B cell (primary cell): Measurements from ENCODE around the gene MRPL18. TPM values are rescaled to one million over a fixed set of nuclear protein-coding genes. Genes with fewer than 3 reads are reported as not detected.

Experiments
- ATAC-seq: fragments of 200-7000 bp; cut with Tn5 transposase; one replicate; pipeline ENCODE4 v1.10.0; 2021; ENCODE audit warnings: low read depth, mild to moderate bottlenecking, moderate number of reproducible peaks, moderate library complexity
- CTCF ChIA-PET: fragments of 350-600 bp; sonication (Branson Sonifier 250); formaldehyde crosslinking; loops from one replicate; lab custom pipeline; 2021; ENCODE audit warnings: antibody characterized with exemption, inconsistent platforms; lab: Charles Lee
- POLR2A ChIA-PET: fragments of 350-600 bp; sonication (Branson Sonifier 250); formaldehyde crosslinking; loops from one replicate; lab custom pipeline; 2021; ENCODE audit warnings: antibody characterized with exemption; lab: Charles Lee
- DNase-seq: peaks from one replicate; pipeline ENCODE4 v3.0.0; 2013
- H2AFZ ChIP-seq: 2 replicates; pipeline ENCODE4 v1.6.1; 2012; ENCODE audit warnings: mild to moderate bottlenecking, low read depth, low read length; ENCODE audit not compliant: insufficient read depth, poor library complexity, severe bottlenecking
- H3K27ac ChIP-seq, 2 donors: 1 replicate in 1 of 2; 2 replicates in 1 of 2; pipeline ENCODE4 v1.5.1; 2012 to 2013; ENCODE audit warnings: low read length in 2 of 2, mild to moderate bottlenecking in 2 of 2, moderate library complexity in 1 of 2
- H3K27me3 ChIP-seq, 4 experiments: fragments of 200-600 bp in 1 of 4; sonication (generic) in 1 of 4; replicated peaks in 1 of 4; 1 replicate in 2 of 4; 2 replicates in 2 of 4; pipeline versions ENCODE4 v1.6.1 to v1.7.0; 2013 to 2016; ENCODE audit warnings: low read length in 3 of 4, mild to moderate bottlenecking in 2 of 4, mixed read lengths in 1 of 4, moderate library complexity in 1 of 4; ENCODE audit not compliant: insufficient read depth in 4 of 4, control insufficient read depth in 3 of 4; ENCODE audit errors: control extremely low read depth in 1 of 4
- H3K36me3 ChIP-seq, 2 experiments: replicated peaks in 1 of 2; 1 replicate in 1 of 2; 2 replicates in 1 of 2; pipeline versions ENCODE4 v1.6.1 to v1.7.1; 2013; ENCODE audit warnings: low read length in 1 of 2; ENCODE audit not compliant: insufficient read depth in 2 of 2, control insufficient read depth in 1 of 2; ENCODE audit errors: control extremely low read depth in 1 of 2, extremely low read depth in 1 of 2
- H3K4me1 ChIP-seq, 2 donors: fragments of 200-600 bp in 1 of 2; sonication (generic) in 1 of 2; 1 replicate in 1 of 2; 2 replicates in 1 of 2; pipeline versions ENCODE4 v1.5.1 to v1.6.1; 2013 to 2017; ENCODE audit warnings: low read length in 2 of 2; ENCODE audit not compliant: control insufficient read depth in 2 of 2, insufficient read depth in 2 of 2
- H3K4me2 ChIP-seq: replicated peaks from 2 replicates; pipeline ENCODE3; 2012; ENCODE audit warnings: mild to moderate bottlenecking, low read depth, low read length; ENCODE audit not compliant: poor library complexity, severe bottlenecking
- H3K4me3 ChIP-seq, 5 experiments: fragments of 200-600 bp in 1 of 5; sonication (generic) in 1 of 5; 1 replicate in 3 of 5; 2 replicates in 2 of 5; pipeline versions ENCODE4 v1.5.1 to v1.7.0; 2011 to 2016; ENCODE audit warnings: low read length in 4 of 5, mild to moderate bottlenecking in 4 of 5, low read depth in 2 of 5, control low read depth in 1 of 5, moderate library complexity in 1 of 5; ENCODE audit not compliant: insufficient read depth in 1 of 5; ENCODE audit errors: control extremely low read depth in 1 of 5, extremely low read depth in 1 of 5
- H3K79me2 ChIP-seq: fragments of 200-600 bp; sonication (generic); one replicate; pipeline ENCODE4 v1.6.0; 2016; ENCODE audit warnings: low read length; ENCODE audit not compliant: control insufficient read depth, insufficient read depth
- H3K9ac ChIP-seq: fragments of 200-600 bp; sonication (generic); 2 replicates; pipeline ENCODE4 v1.6.1; 2017; ENCODE audit warnings: mild to moderate bottlenecking, low read length, moderate library complexity
- H3K9me3 ChIP-seq, 3 donors: one replicate each; pipeline versions ENCODE4 v1.6.1 to v1.7.1; 2013; ENCODE audit warnings: low read length in 2 of 3; ENCODE audit not compliant: control insufficient read depth in 2 of 3, insufficient read depth in 1 of 3; ENCODE audit errors: control extremely low read depth in 1 of 3
- H4K20me1 ChIP-seq: 2 replicates; pipeline ENCODE4 v1.6.0; 2012; ENCODE audit warnings: mild to moderate bottlenecking, low read length; ENCODE audit not compliant: insufficient read depth, control insufficient read depth, poor library complexity, severe bottlenecking
- H3K27ac Mint-ChIP-seq: one replicate; pipeline ENCODE4 v1.8.0; 2021; ENCODE audit warnings: mixed read lengths
- H3K27me3 Mint-ChIP-seq: one replicate; pipeline ENCODE4 v1.8.0; 2021; ENCODE audit warnings: mixed read lengths
- H3K4me1 Mint-ChIP-seq: one replicate; pipeline ENCODE4 v1.8.0; 2021; ENCODE audit warnings: mixed read lengths
- H3K4me3 Mint-ChIP-seq: one replicate; pipeline ENCODE4 v1.8.0; 2021; ENCODE audit warnings: mixed read lengths
- H3K9me3 Mint-ChIP-seq: one replicate; pipeline ENCODE4 v1.8.0; 2022; ENCODE audit warnings: mixed read lengths; ENCODE audit not compliant: insufficient read depth
- EZH2 ChIP-seq: IDR thresholded peaks from 2 replicates; pipeline ENCODE4 v1.6.1; 2012; ENCODE audit warnings: borderline replicate concordance, low read depth, mild to moderate bottlenecking, moderate library complexity, low read length; ENCODE audit not compliant: insufficient read depth, poor library complexity, severe bottlenecking
- WGBS: methylation state at CpG from one replicate; pipeline ENCODE4 v1.1.5; 2013; ENCODE audit warnings: missing lambda C conversion rate; ENCODE audit not compliant: insufficient coverage; 5-methylcytosine and 5-hydroxymethylcytosine counted together
- intact Hi-C: fragments of 100-400 bp; cut with micrococcal nuclease; formaldehyde crosslinking; loops from one replicate; pipeline ENCODE4 v1.10.0; 2022
- polyA plus RNA-seq: library from polyadenylated mRNA; depleted of rRNA; stranded (reverse); fragments of >200 nt; gene quantifications from 2 replicates; pipeline ENCODE4 v1.2.3, GENCODE V29; 2012
- total RNA-seq, 2 donors: library from RNA; stranded (reverse); fragments of 120-200 nt in 1 of 2; gene quantifications; 1 replicate in 1 of 2; 2 replicates in 1 of 2; pipeline versions ENCODE4 v1.2.3 to v1.2.4, GENCODE V29; 2013 to 2022
- TF ChIP-seq, protein P1 (sequence below): fragments of 200-600 bp; IDR thresholded peaks from one replicate; pipeline ENCODE4 v1.8.0; 2022; ENCODE audit warnings: antibody characterized with exemption, mild to moderate bottlenecking

The MRPL18 gene
- total and polyA plus RNA-seq, 2 donors (not counting 1 experiment from before 2014, with no cell fraction given): 32.1 to 35.1 TPM

DNA sequence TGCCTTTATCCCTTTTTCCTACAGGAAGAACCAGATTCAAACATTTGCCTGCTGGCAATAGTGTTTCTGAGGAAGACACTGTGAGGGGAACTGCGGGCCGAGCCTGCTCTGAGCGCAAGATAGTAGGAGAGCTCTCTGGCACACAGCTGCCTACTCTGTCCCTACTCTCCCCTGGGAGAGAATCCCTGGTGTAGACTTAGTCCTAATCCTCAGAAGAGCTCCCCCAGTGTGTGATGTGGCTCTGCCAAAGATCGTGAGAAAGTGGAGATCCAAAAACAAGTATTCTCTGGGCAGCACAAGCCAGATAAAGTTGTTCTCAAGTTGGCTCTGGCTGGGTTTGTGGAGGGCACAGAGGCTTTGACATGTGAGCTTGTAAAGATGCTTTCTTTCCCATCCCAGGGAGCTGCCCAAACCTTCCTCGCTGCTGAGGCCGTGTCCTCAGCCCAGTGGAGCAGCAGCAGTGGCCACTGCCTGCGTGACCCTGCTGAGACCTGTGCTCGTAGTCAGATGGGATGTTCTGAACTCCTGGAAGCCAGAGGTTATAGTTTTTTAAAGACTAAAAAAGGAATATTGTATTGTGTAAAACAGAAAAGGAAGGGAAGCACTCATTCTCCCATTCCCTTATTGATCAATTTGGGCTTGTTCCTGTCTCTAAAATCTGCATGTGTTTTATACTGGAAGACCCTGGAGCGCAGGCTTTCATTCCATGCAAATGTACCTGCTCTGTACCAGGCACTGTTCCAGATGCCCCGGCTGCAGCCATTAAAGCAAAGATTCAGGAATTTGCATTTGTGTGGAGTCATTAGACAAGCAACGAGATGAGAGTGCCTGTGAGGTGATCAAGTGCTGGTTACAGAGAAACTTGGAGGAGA is 40.5 kb downstream of the MRPL18 start:
- Histone ChIP-seq H3K4me2 (no peak overlapping the region), H3K9me3 (no peaks in the 10 kb centered on the region), H3K27me3 (peaks cover 0 to 3% (median 0%) of the 10 kb centered on the region in 4 experiments), H3K27ac (no peak overlapping the region), H3K4me3 (no peak overlapping the region), H4K20me1 (no peaks in the 10 kb centered on the region), H2AFZ (no peak overlapping the region), H3K9ac (no peak overlapping the region), H3K36me3 (no peaks in the 10 kb centered on the region), H3K79me2 (no peaks in the 10 kb centered on the region), H3K4me1 (peaks cover 15 to 18% of the 10 kb centered on the region in 2 donors)
- no peaks in the 10 kb centered on the region for H3K27me3 Mint-ChIP-seq
- no peak for TF ChIP-seq EZH2
- TF ChIP-seq, protein P1, sequence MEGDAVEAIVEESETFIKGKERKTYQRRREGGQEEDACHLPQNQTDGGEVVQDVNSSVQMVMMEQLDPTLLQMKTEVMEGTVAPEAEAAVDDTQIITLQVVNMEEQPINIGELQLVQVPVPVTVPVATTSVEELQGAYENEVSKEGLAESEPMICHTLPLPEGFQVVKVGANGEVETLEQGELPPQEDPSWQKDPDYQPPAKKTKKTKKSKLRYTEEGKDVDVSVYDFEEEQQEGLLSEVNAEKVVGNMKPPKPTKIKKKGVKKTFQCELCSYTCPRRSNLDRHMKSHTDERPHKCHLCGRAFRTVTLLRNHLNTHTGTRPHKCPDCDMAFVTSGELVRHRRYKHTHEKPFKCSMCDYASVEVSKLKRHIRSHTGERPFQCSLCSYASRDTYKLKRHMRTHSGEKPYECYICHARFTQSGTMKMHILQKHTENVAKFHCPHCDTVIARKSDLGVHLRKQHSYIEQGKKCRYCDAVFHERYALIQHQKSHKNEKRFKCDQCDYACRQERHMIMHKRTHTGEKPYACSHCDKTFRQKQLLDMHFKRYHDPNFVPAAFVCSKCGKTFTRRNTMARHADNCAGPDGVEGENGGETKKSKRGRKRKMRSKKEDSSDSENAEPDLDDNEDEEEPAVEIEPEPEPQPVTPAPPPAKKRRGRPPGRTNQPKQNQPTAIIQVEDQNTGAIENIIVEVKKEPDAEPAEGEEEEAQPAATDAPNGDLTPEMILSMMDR: no peak
- no peak overlapping the region for H3K4me3 Mint-ChIP-seq
- ChIA-PET CTCF (interaction anchor here (1.2 kb wide), 1 partner anchor 179 kb away, joined by 3 read pairs; no protein-coding TSS in a partner anchor), POLR2A (no interaction called here)
- ATAC-seq: no peak
- no peak overlapping the region for H3K27ac Mint-ChIP-seq
- 60% methylated on average over 5 of the region's 11 CpGs for WGBS
- no peak for DNase-seq
- no peaks in the 10 kb centered on the region for H3K9me3 Mint-ChIP-seq
- H3K4me1 Mint-ChIP-seq: peaks cover 10% of the 10 kb centered on the region
- intact Hi-C loops: no loop called here

DNA sequence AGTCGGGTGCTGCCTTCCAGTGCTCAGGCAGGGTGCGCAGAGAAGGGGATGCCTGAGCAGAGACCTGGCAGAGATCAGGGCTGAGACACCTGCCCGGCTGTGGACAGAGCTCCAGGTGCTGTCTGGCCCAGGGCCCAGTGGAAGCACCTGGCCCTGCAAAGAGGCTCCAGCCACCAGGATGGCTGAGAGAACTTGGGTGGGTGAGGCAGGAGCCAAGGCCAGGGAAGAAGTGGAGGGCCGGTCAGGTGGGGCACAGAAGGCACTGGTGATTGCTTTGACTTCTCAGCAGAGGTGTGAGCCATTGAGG is 41.1 kb downstream of the MRPL18 start:
- POLR2A ChIA-PET: no interaction called here

More for the DNA sequence above, 41.1 kb downstream of the MRPL18 start:
- Mint-ChIP-seq H3K27me3 (no peaks in the 10 kb centered on the region), H3K9me3 (no peaks in the 10 kb centered on the region), H3K27ac (no peak overlapping the region), H3K4me1 (peaks cover 10% of the 10 kb centered on the region), H3K4me3 (no peak overlapping the region)
- no peak for ATAC-seq
- no peaks in the 10 kb centered on the region for H4K20me1 ChIP-seq
- DNase-seq: no peak
- H3K27me3 ChIP-seq: peaks cover 0 to 4% (median 0%) of the 10 kb centered on the region in 4 experiments
- no peak overlapping the region for H3K4me2 ChIP-seq
- H3K36me3 ChIP-seq: no peaks in the 10 kb centered on the region
- H3K4me1 ChIP-seq: peaks cover 15 to 18% of the 10 kb centered on the region in 2 donors
- CTCF ChIA-PET: no interaction called here
- no peaks in the 10 kb centered on the region for H3K9me3 ChIP-seq
- H3K4me3 ChIP-seq: no peak overlapping the region
- WGBS: 96% methylated on average over 4 of the region's 4 CpGs
- no peak for TF ChIP-seq EZH2
- TF ChIP-seq, protein P1: no peak
- H3K79me2 ChIP-seq: no peaks in the 10 kb centered on the region
- H3K9ac ChIP-seq: no peak overlapping the region
- intact Hi-C loops: no loop called here
- H2AFZ ChIP-seq: no peak overlapping the region
- no peak overlapping the region for H3K27ac ChIP-seq
